ENCODE data around the gene MICA.

- TF ChIP-seq CTCF (IDR thresholded peaks at IDR 0.05), result peak; percentile 82 to 87 (median 86)
- no peak for TF ChIP-seq EP300 (IDR thresholded peaks at IDR 0.05; ENCODE audit: low read depth)
- TF ChIP-seq POLR2AphosphoS5 (IDR thresholded peaks at IDR 0.05), result no peak
Observed at GRCh38 chr6:31441365-31442267, 38.2 kb downstream of the MICA start.
